Neuronal stem cell (in vitro differentiated cells): ENCODE results near the gene MPND.

Experiments used
- DNase-seq: peaks from one replicate; pipeline ENCODE4 v3.0.0-alpha.2; 2013; ENCODE audit warnings: low spot score
- H2AFZ ChIP-seq: one replicate; pipeline ENCODE4 v1.6.1; 2013; ENCODE audit warnings: mild to moderate bottlenecking, low read length, inconsistent platforms
- H2AK5ac ChIP-seq: 2 replicates; pipeline ENCODE4 v1.6.1; 2013; ENCODE audit warnings: low read depth, mild to moderate bottlenecking, inconsistent platforms, low read length, moderate library complexity, mixed read lengths
- H2BK120ac ChIP-seq: 2 replicates; pipeline ENCODE4 v1.6.1; 2013; ENCODE audit warnings: low read depth, mild to moderate bottlenecking, inconsistent platforms, low read length, moderate library complexity, mixed read lengths
- H2BK12ac ChIP-seq: one replicate; pipeline ENCODE4 v1.6.1; 2013; ENCODE audit warnings: low read length, inconsistent platforms
- H2BK15ac ChIP-seq: 2 replicates; pipeline ENCODE4 v1.6.1; 2013; ENCODE audit warnings: mild to moderate bottlenecking, low read length, inconsistent platforms, mixed read lengths
- H2BK5ac ChIP-seq: one replicate; pipeline ENCODE4 v1.6.1; 2013; ENCODE audit warnings: inconsistent platforms, mild to moderate bottlenecking, low read length, moderate library complexity
- H3K14ac ChIP-seq: one replicate; pipeline ENCODE4 v1.6.1; 2013; ENCODE audit warnings: low read length, inconsistent platforms
- H3K18ac ChIP-seq: 2 replicates; pipeline ENCODE4 v1.6.1; 2013; ENCODE audit warnings: low read length, inconsistent platforms
- H3K23ac ChIP-seq: 2 replicates; pipeline ENCODE4 v1.6.1; 2013; ENCODE audit warnings: low read depth, mild to moderate bottlenecking, mixed read lengths, low read length, inconsistent platforms; ENCODE audit not compliant: poor library complexity
- H3K27ac ChIP-seq: replicated peaks from 3 replicates; pipeline ENCODE4 v1.5.1; 2013; ENCODE audit warnings: low read length, inconsistent platforms
- H3K27me3 ChIP-seq, 3 experiments: 2 replicates each; pipeline ENCODE4 v1.6.1; 2013; ENCODE audit warnings: low read length in 3 of 3, mild to moderate bottlenecking in 2 of 3, inconsistent platforms in 1 of 3, low read depth in 1 of 3, mixed read lengths in 1 of 3, moderate library complexity in 1 of 3; ENCODE audit not compliant: control insufficient read depth in 3 of 3, insufficient read depth in 3 of 3
- H3K36me3 ChIP-seq, 2 donors: replicated peaks in 1 of 2; 2 replicates each; pipeline ENCODE4 v1.6.1; 2013; ENCODE audit warnings: low read length in 2 of 2; ENCODE audit not compliant: control insufficient read depth in 2 of 2, insufficient read depth in 2 of 2
- H3K4ac ChIP-seq: 2 replicates; pipeline ENCODE4 v1.6.1; 2013; ENCODE audit warnings: inconsistent platforms, mild to moderate bottlenecking, low read length, moderate library complexity
- H3K4me1 ChIP-seq, 2 donors: 1 replicate in 1 of 2; 2 replicates in 1 of 2; pipeline ENCODE4 v1.6.1; 2013; ENCODE audit warnings: low read length in 2 of 2, low read depth in 1 of 2; ENCODE audit not compliant: control insufficient read depth in 2 of 2, insufficient read depth in 1 of 2
- H3K4me2 ChIP-seq: one replicate; pipeline ENCODE4 v1.6.1; 2013; ENCODE audit warnings: mild to moderate bottlenecking, low read length, inconsistent platforms; ENCODE audit not compliant: insufficient read depth, poor library complexity, severe bottlenecking
- H3K4me3 ChIP-seq, 2 donors: 2 replicates each; pipeline ENCODE4 v1.5.1; 2013; ENCODE audit warnings: low read length in 2 of 2, mild to moderate bottlenecking in 2 of 2, inconsistent platforms in 1 of 2, moderate library complexity in 1 of 2
- H3K79me1 ChIP-seq: one replicate; pipeline ENCODE4 v1.6.1; 2013; ENCODE audit warnings: low read depth, mild to moderate bottlenecking, inconsistent platforms, low read length, moderate library complexity
- H3K9ac ChIP-seq: one replicate; pipeline ENCODE4 v1.6.1; 2013; ENCODE audit warnings: mild to moderate bottlenecking, low read depth, low read length, inconsistent platforms; ENCODE audit not compliant: poor library complexity
- H3K9me3 ChIP-seq, 2 donors: replicated peaks in 1 of 2; 2 replicates each; pipeline versions ENCODE3 to v1.6.1; 2013; ENCODE audit warnings: low read length in 2 of 2, mild to moderate bottlenecking in 2 of 2, inconsistent platforms in 1 of 2, low read depth in 1 of 2, mixed read lengths in 1 of 2, moderate library complexity in 1 of 2; ENCODE audit not compliant: control insufficient read depth in 2 of 2, insufficient read depth in 1 of 2
- H4K8ac ChIP-seq: one replicate; pipeline ENCODE4 v1.6.1; 2013; ENCODE audit warnings: low read depth, mild to moderate bottlenecking, inconsistent platforms, low read length, moderate library complexity
- H4K91ac ChIP-seq: one replicate; pipeline ENCODE4 v1.6.1; 2013; ENCODE audit warnings: low read length, low read depth, mild to moderate bottlenecking, inconsistent platforms; ENCODE audit not compliant: poor library complexity
- WGBS, 2 donors: extraction: QIAGEN DNeasy Blood & Tissue Kit; methylation state at CpG; one replicate each; pipeline ENCODE4 v1.1.7; 2013; ENCODE audit warnings: missing lambda C conversion rate in 2 of 2, mixed read lengths in 1 of 2; ENCODE audit not compliant: insufficient read length in 2 of 2, insufficient replicate concordance in 1 of 2; ENCODE audit errors: extremely low coverage in 2 of 2; 5-methylcytosine and 5-hydroxymethylcytosine counted together

MPND gene

DNA sequence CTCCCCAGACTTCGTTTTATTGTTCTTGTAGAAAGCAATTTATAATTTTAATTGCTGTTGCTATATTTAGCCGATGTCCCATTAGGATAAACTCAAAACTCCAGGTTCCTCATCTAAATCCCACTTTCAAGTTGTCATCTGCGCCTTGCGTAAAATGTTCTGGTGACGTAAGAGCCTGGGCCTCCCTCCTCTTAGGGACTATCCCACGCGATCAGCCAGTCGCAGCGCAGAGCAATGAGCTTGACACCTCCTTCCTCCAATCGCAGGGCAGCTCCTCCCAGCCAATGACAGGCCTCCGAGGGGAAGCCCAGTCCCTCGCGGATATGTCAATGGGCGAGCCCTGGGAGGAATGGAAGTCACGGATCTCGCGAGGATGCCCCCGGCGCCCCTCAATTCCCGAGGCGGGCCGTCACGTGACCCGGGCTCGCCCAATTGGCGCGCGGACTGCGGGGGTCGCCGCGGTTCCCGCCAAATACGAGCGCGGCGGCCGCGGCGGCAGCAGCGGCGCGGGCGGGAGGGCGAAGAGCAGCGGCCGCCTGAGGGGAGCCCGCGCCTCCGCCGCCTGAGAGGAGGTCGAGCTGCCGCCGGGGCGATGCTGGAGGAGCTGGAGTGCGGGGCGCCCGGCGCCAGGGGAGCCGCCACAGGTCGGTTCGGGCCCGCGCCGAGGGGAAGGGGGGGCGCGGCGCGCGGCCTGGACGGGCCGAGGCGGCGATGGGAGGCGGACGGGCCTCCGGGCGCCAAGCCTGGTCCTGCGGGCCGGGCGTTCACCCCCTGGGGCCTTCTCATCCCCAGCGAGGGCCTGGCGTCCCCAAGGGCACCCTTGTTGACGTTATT is 59.0 kb downstream of the MPND start, which contains the start of gene CHAF1A:
TSS of gene CHAF1A (plus strand) at position 470 of the 834 bp plus-strand sequence. CDS start at position 593, 123 bp downstream.
- peak within 1 kb of the TSS; percentile 94 for H3K9ac ChIP-seq
- H2BK15ac ChIP-seq: peak within 1 kb of the TSS; percentile 46
- H2BK12ac ChIP-seq: peak within 1 kb of the TSS; percentile 16
- peak within 1 kb of the TSS; percentile 77 for H2AFZ ChIP-seq
- H3K27ac ChIP-seq: no peak within 1 kb of the TSS
- H2BK5ac ChIP-seq: peak within 1 kb of the TSS; percentile 72
- H3K4ac ChIP-seq: peak within 1 kb of the TSS; percentile 68
- peak within 1 kb of the TSS; percentile 89 for H3K4me3 ChIP-seq
- no CpG with 5 or more reads among the region's 84 CpGs for WGBS, 2 donors
- peak within 1 kb of the TSS; percentile 6 for H3K23ac ChIP-seq
- peak within 1 kb of the TSS; percentile 99 for H3K14ac ChIP-seq
- H2AK5ac ChIP-seq: peak within 1 kb of the TSS; percentile 20
- no peak within 1 kb of the TSS for H4K91ac ChIP-seq
- no peaks in the 10 kb centered on the region for H3K27me3 ChIP-seq
- no peak within 1 kb of the TSS for H4K8ac ChIP-seq
- peak within 1 kb of the TSS; percentile 84 for H3K4me2 ChIP-seq
- DNase-seq: peak; percentile 99
- H3K18ac ChIP-seq: peak within 1 kb of the TSS; percentile 95
- peaks cover 12% of the 10 kb centered on the region for H3K79me1 ChIP-seq
- peaks cover 11 to 47% of the 10 kb centered on the region in 2 donors for H3K36me3 ChIP-seq
- H3K4me1 ChIP-seq: peaks cover 7 to 16% of the 10 kb centered on the region in 2 donors
- H2BK120ac ChIP-seq: no peak within 1 kb of the TSS
- no peaks in the 10 kb centered on the region for H3K9me3 ChIP-seq

DNA sequence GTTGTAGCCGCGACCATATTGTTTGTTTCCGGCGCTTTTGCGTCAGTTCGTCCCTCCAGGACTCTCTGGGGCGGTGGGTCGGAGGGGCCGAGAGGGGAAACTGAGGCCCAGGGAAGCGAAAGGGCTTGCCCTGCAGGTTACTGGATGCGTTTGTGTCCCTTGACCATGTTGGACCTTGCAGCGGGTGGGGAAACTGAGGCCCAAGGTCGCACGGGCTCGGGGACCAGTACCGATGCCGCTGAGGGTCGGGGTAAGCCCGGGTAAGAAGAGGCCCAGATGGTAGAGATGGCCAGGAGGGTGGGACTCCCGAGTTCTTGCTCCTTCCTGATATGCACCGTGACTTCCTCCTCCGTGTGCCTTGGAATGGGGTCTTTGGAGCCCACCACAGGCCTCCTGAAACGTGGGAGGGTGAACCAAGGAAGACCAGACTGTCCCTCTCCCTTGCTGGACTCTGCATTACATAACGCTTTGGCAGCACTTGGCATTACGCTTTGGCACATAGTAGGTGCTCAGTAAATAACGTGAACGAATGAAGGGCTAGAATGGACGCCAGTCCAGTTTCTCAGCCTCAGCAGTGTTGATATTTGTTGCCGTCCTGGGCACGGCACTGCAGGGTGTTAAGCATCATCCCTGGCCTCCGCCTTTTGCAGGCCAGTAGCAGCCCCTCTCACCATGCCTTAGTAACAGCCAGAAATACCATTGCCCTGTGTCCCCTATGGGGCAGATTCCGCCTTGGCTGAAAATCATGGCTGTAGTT is 59.8 kb downstream of the MPND start:
- Histone ChIP-seq H3K9me3 (no peaks in the 10 kb centered on the region), H2AK5ac (peak overlapping the region; percentile 20), H3K4ac (peak overlapping the region; percentile 68), H2AFZ (peak overlapping the region; percentile 77), H3K36me3 (peaks cover 11 to 47% of the 10 kb centered on the region in 2 donors), H2BK120ac (no peak overlapping the region), H3K4me3 (peak overlapping the region; percentile 89), H3K27me3 (no peaks in the 10 kb centered on the region), H2BK15ac (peak overlapping the region; percentile 46), H2BK5ac (peak overlapping the region; percentile 72), H3K14ac (peak overlapping the region; percentile 99), H4K91ac (no peak overlapping the region), H3K9ac (peak overlapping the region; percentile 94), H3K18ac (peak overlapping the region; percentile 95), H3K27ac (no peak overlapping the region), H2BK12ac (peak overlapping the region; percentile 16), H3K4me1 (peaks cover 7 to 15% of the 10 kb centered on the region in 2 donors), H3K79me1 (peaks cover 11% of the 10 kb centered on the region), H4K8ac (no peak overlapping the region), H3K23ac (peak overlapping the region; percentile 6), H3K4me2 (peak overlapping the region; percentile 84)
- no peak for DNase-seq
- WGBS, 2 donors: no CpG with 5 or more reads among the region's 32 CpGs

DNA sequence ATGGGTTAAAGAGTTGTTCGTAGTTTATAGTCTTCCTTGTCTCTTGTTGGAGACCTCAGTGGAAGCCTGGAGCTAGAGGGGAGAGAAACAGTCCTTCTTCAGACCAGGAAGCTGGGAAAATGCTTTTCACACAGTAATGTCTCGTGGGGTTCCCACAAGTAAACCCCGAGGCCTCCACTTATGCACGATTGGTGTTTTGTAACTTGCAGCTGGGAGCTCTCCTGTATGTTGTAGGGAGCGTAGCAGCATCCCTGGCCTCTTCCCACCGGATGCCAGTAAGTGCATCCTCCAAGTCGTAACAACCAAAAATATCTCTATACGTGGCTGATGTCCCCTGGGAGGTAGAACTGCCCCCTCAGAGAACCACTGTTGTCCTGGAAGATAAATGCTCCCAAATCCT is 62.6 kb downstream of the MPND start:
- Histone ChIP-seq H3K4me2 (no peak overlapping the region), H3K79me1 (peaks cover 15% of the 10 kb centered on the region)

DNA sequence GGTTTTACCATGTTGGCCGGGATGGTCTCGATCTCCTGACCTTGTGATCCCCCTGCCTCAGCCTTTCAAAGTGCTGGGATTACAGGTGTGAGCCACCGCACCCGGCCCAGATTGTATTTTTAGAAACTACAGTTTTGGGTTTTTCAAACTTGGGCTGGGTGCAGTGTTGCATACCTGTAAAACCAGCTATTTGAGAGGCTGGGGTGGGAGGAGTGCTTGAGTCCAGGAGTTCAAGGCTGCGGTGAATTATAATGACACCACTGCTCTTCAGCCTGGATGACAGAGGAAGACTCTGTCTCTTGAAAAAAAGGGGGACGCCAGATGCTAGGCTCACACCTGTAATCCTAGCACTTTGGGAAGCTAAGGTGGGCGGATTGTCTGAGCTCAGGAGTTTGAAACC is 63.3 kb downstream of the MPND start:
- no peak overlapping the region for H3K9ac ChIP-seq
- H2BK120ac ChIP-seq: no peak overlapping the region
- H3K79me1 ChIP-seq: peaks cover 15% of the 10 kb centered on the region
- no peak overlapping the region for H3K18ac ChIP-seq
- H3K9me3 ChIP-seq: no peaks in the 10 kb centered on the region
- H2BK5ac ChIP-seq: no peak overlapping the region
- no peak overlapping the region for H3K4me3 ChIP-seq
- DNase-seq: no peak
- H2AK5ac ChIP-seq: no peak overlapping the region
- H3K23ac ChIP-seq: no peak overlapping the region
- H3K36me3 ChIP-seq: peaks cover 28 to 80% of the 10 kb centered on the region in 2 donors
- H3K4ac ChIP-seq: no peak overlapping the region
- H4K8ac ChIP-seq: no peak overlapping the region
- H4K91ac ChIP-seq: no peak overlapping the region
- no peak overlapping the region for H2BK15ac ChIP-seq
- no peak overlapping the region for H2BK12ac ChIP-seq
- WGBS, 2 donors: no CpG with 5 or more reads among the region's 7 CpGs
- H3K14ac ChIP-seq: no peak overlapping the region
- H3K4me2 ChIP-seq: no peak overlapping the region
- no peaks in the 10 kb centered on the region for H3K27me3 ChIP-seq
- no peak overlapping the region for H3K27ac ChIP-seq
- H3K4me1 ChIP-seq: peaks cover 4 to 14% of the 10 kb centered on the region in 2 donors
- H2AFZ ChIP-seq: no peak overlapping the region

More for the DNA sequence above, 62.6 kb downstream of the MPND start:
- peaks cover 4 to 15% of the 10 kb centered on the region in 2 donors for H3K4me1 ChIP-seq
- no peak for DNase-seq
- peaks cover 28 to 74% of the 10 kb centered on the region in 2 donors for H3K36me3 ChIP-seq
- no peak overlapping the region for H3K27ac ChIP-seq
- no peak overlapping the region for H3K4me3 ChIP-seq
- no peak overlapping the region for H2BK12ac ChIP-seq
- no peak overlapping the region for H2BK15ac ChIP-seq
- H3K18ac ChIP-seq: no peak overlapping the region
- H3K14ac ChIP-seq: no peak overlapping the region
- no peak overlapping the region for H2BK120ac ChIP-seq
- H2AFZ ChIP-seq: no peak overlapping the region
- H3K9ac ChIP-seq: no peak overlapping the region
- no peak overlapping the region for H4K8ac ChIP-seq
- no peak overlapping the region for H4K91ac ChIP-seq
- no peaks in the 10 kb centered on the region for H3K9me3 ChIP-seq
- no peak overlapping the region for H2AK5ac ChIP-seq
- H3K4ac ChIP-seq: no peak overlapping the region
- no peak overlapping the region for H3K23ac ChIP-seq
- no CpG with 5 or more reads among the region's 8 CpGs for WGBS, 2 donors
- no peak overlapping the region for H2BK5ac ChIP-seq
- H3K27me3 ChIP-seq: no peaks in the 10 kb centered on the region
